Stimulated activated CD8-positive, alpha-beta memory T cell treated with anti-CD3 and anti-CD28 coated beads, Interleukin-4, amount 100 ng/mL, for 1 hour (primary cell): ENCODE results near the gene MYH10.

Source experiments
- DNase-seq, 2 donors: peaks; one replicate each; pipeline ENCODE4 v3.0.0-alpha.2; 2020; ENCODE audit warnings: low read depth in 2 of 2, low spot score in 1 of 2

The MYH10 gene

GRCh38 chr17:8610558-8610957 is 20.0 kb downstream of the MYH10 start:
- DNase-seq = no peak

GRCh38 chr17:8609910-8610309 is 20.6 kb downstream of the MYH10 start:
- no peak for DNase-seq

GRCh38 chr17:8608001-8608400 is 22.5 kb downstream of the MYH10 start:
- DNase-seq = no peak

GRCh38 chr17:8606401-8606800 is 24.1 kb downstream of the MYH10 start:
- DNase-seq = no peak

GRCh38 chr17:8602679-8603078 is 27.8 kb downstream of the MYH10 start:
- no peak for DNase-seq

GRCh38 chr17:8599351-8600011 is 31.0 kb downstream of the MYH10 start:
- no peak for DNase-seq

- DNase-seq = no peak
These were observed 31.6 kb downstream of the MYH10 start for GRCh38 chr17:8598913-8599312.

- no peak for DNase-seq
These were observed 36.7 kb downstream of the MYH10 start for GRCh38 chr17:8593830-8594229.

- DNase-seq = no peak
These were observed 37.2 kb downstream of the MYH10 start for GRCh38 chr17:8593276-8593675.

GRCh38 chr17:8588877-8589554 is 41.5 kb downstream of the MYH10 start:
- no peak for DNase-seq

GRCh38 chr17:8586766-8587165 is 43.8 kb downstream of the MYH10 start:
- no peak for DNase-seq

GRCh38 chr17:8585911-8586310 is 44.6 kb downstream of the MYH10 start:
- DNase-seq = no peak

GRCh38 chr17:8583954-8584353 is 46.6 kb downstream of the MYH10 start:
- no peak for DNase-seq

- no peak for DNase-seq
These were observed 49.4 kb downstream of the MYH10 start for GRCh38 chr17:8580952-8581658.

GRCh38 chr17:8577868-8578267 is 52.7 kb downstream of the MYH10 start:
- no peak for DNase-seq

- no peak for DNase-seq
These were observed 53.8 kb downstream of the MYH10 start for GRCh38 chr17:8576559-8577294.

- no peak for DNase-seq
These were observed 55.8 kb downstream of the MYH10 start for GRCh38 chr17:8574687-8575086.

GRCh38 chr17:8572764-8573163 is 57.8 kb downstream of the MYH10 start:
- DNase-seq = no peak

- no peak for DNase-seq
These were observed 66.4 kb downstream of the MYH10 start for GRCh38 chr17:8563981-8564602.

- no peak for DNase-seq
These were observed 67.3 kb downstream of the MYH10 start for GRCh38 chr17:8563024-8563776.
